IPS-18c (cell line): ENCODE results near the gene ASTN1.

Source experiments
- H3K4me3 ChIP-seq: 2 replicates; pipeline ENCODE4 v1.7.0; 2013; ENCODE audit warnings: low read depth, mild to moderate bottlenecking, low read length, moderate library complexity; ENCODE audit not compliant: insufficient read depth
- H3K9me3 ChIP-seq: one replicate; pipeline ENCODE4 v1.6.1; 2013; ENCODE audit warnings: mild to moderate bottlenecking, low read length, moderate library complexity; ENCODE audit not compliant: control insufficient read depth, insufficient read depth

Gene ASTN1

GRCh38 chr1:176854758-176855745 is 309.5 kb downstream of the ASTN1 start:
- H3K9me3 ChIP-seq: no peaks in the 10 kb centered on the region
- no peak overlapping the region for H3K4me3 ChIP-seq

DNA sequence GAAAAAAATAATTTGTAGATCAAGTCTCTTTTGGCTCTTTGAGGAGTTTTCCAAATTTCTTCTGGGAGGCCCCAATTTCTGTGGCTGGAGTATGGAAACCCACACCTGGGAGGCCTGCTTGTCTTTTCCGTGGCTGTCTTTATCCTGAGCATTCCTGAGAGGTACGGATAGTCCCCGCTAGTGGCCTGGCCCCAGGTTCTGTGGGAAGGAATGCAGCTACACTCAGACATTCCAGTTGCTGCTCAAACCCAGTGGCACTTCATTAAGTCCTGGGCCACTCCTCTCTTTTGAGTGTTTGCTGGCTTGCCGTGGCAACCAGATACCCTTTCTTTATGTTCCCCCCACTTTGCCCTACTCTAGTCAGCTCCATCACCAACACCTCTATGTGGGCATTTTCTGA is 310.4 kb downstream of the ASTN1 start:
- no peaks in the 10 kb centered on the region for H3K9me3 ChIP-seq
- H3K4me3 ChIP-seq: no peak overlapping the region

DNA sequence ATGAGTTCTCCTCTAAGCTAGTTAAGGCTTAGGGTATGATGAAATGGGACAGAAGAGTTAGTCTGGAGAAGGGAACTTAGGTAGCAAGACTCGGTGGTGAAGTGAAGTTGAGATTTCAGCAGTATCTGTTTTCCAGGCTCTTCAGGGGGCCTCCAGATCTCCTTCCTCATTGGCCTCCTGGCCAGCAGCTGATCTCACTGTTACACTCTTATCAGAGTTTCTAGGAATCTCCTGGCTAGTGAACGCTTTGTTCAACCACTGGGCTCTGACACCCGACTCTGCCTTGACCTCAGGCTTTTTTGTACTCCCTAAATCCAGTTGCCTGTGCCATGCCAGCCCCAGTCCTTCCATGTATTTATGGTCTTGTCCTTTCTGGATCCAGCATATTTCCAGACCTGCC is 311.0 kb downstream of the ASTN1 start:
- no peaks in the 10 kb centered on the region for H3K9me3 ChIP-seq

GRCh38 chr1:176852124-176852523 is 312.4 kb downstream of the ASTN1 start:
- Histone ChIP-seq H3K4me3 (no peak overlapping the region), H3K9me3 (no peaks in the 10 kb centered on the region)

More for the DNA sequence above, 311.0 kb downstream of the ASTN1 start:
- no peak overlapping the region for H3K4me3 ChIP-seq

GRCh38 chr1:176850871-176851270 is 313.6 kb downstream of the ASTN1 start:
- Histone ChIP-seq H3K4me3 (no peak overlapping the region), H3K9me3 (no peaks in the 10 kb centered on the region)

DNA sequence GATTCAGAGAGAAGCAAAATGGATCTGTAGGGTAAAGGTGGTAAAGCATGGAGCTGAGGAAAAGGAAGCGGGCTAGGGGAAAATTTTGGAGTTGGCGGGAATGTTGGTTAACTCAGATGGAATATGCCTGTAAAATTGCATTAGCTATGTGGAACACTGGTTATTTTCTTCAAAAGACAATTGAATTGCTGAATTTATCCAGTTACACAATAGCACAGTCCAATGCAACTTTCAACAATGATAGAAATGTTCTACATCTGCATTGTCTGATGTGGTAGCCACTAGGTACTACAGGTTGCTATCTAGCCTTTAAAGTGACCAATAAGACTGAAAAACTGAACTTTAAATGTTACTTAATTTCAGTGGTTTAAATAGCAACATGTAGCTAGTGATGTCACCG is 315.2 kb downstream of the ASTN1 start:
- H3K4me3 ChIP-seq: no peak overlapping the region

DNA sequence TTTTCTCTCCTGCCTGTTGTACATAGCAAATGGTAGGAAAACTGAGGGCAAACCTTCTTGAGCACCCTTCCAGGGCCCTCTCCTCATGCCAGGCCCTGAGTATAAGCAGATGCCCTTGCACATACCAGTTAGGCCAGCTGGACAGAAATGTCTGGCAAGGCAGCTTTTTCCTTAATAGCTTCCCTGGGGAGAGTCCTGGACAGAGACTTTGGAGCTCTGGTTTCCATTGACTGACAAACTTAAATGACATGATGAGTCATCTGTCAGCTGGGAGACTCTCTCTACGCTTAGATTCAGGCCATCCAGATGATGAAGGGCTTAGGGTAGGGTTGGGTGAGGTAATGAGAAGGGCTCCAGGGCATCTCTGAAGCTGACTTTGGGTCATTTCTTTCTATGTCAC is 317.5 kb downstream of the ASTN1 start:
- Histone ChIP-seq H3K4me3 (no peak overlapping the region), H3K9me3 (no peaks in the 10 kb centered on the region)

More for the DNA sequence above, 315.2 kb downstream of the ASTN1 start:
- H3K9me3 ChIP-seq: no peaks in the 10 kb centered on the region

DNA sequence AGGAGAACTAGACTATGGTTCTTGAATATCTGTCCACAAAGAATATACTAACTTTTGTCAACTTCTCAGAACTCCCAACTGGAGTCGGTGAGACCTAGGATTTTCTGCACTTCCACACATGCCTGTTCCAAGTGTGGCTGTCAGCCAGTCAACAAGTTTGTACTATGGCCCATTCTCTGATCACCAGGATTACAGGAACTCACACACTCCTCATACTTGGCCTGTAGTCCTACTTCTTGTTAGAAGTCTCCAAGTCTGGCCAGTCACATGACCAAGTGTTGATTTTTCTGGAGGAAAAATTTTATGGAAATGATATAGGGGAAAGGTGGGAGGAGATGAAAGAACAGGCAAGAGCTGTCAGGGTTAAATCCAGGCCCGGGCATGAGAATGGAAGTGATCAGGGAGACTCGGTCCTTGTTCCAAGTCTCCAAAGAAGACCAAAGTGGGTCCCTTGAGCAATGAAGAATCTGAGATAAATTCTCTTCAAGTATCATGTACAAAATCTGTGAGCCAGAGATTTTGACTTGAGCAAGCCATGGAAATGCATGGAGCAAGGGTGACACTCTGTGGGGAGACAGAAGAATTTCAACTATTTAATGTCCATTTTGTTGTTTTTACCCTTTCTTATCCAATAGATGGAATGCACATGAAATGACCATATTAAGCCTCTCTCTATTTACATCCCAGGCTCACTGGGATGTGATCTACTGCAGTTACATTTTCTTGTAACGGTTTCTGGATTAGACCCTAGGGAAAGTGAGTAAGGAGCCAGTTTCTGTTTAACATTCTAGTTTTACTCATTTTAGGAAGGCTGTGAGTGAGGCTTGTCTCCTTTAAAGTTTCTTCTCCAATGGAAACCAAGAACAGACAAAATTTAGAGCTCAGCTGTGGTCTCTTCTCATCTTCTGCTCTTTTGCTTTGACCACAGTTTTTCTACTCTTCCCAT is 320.9 kb downstream of the ASTN1 start:
- Histone ChIP-seq H3K9me3 (no peaks in the 10 kb centered on the region), H3K4me3 (no peak overlapping the region)

DNA sequence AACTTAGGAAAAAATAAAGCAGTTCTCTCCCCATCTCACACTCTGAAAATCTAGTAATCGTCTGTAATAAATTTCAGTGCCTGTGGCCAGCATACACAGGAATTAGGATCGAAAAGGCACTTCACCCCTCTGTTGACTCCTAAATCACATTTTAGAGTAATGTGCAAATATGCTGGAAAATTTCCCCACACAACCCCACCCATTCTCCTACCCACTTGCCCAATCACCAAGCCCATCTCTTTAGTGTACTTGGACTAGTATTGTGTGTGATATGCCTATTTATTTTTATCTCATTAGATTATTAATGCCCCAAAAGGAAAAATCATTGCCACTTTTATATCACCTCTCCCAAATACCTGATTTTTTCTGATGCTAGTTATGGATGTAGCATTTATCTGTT is 323.3 kb downstream of the ASTN1 start:
- H3K4me3 ChIP-seq: no peak overlapping the region
- H3K9me3 ChIP-seq: no peaks in the 10 kb centered on the region

- Histone ChIP-seq H3K9me3 (no peaks in the 10 kb centered on the region), H3K4me3 (no peak overlapping the region)
Observed at GRCh38 chr1:176839216-176839615, 325.3 kb downstream of the ASTN1 start.

DNA sequence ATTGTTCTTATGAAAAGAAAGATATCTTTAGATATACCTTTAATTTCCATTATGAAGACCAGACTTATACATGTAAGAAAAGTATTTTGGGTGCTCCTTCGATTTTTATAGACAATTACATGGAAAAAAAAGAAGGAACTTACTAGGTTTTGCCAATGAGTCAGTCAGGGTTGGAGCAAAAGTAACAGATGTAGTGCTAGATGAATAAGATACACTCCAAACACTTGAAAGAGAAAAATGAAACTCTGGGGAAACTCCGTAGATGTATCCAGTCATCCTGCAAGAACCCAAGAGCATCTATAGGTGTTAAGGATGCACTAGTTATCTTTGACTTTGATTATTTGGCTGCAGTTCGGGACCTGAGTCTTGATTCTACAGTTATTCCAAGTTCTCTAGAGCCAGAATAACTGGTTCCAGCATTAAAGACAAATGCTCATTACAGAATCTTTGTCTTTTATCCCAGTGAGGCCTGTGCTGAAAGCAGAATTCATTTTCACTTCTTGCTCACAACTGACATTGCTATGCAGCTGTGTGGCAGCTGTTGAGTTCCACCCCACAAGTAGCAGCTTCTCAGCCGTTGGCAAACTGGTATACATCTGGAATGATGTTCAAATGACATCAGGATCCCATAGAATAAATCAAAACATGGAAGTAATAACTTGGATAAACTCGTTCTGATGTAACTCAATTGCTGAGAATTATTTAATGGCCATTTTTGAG is 326.1 kb downstream of the ASTN1 start:
- Histone ChIP-seq H3K4me3 (no peak overlapping the region), H3K9me3 (no peaks in the 10 kb centered on the region)

GRCh38 chr1:176837708-176838107 is 326.8 kb downstream of the ASTN1 start:
- H3K9me3 ChIP-seq: no peaks in the 10 kb centered on the region
- no peak overlapping the region for H3K4me3 ChIP-seq

- Histone ChIP-seq H3K9me3 (no peaks in the 10 kb centered on the region), H3K4me3 (no peak overlapping the region)
Observed at GRCh38 chr1:176831150-176831549, 333.4 kb downstream of the ASTN1 start.

GRCh38 chr1:176829261-176829660 is 335.3 kb downstream of the ASTN1 start:
- H3K4me3 ChIP-seq: no peak overlapping the region
- no peaks in the 10 kb centered on the region for H3K9me3 ChIP-seq

GRCh38 chr1:176826265-176826664 is 338.2 kb downstream of the ASTN1 start:
- H3K4me3 ChIP-seq: no peak overlapping the region
- peaks cover 2% of the 10 kb centered on the region for H3K9me3 ChIP-seq

DNA sequence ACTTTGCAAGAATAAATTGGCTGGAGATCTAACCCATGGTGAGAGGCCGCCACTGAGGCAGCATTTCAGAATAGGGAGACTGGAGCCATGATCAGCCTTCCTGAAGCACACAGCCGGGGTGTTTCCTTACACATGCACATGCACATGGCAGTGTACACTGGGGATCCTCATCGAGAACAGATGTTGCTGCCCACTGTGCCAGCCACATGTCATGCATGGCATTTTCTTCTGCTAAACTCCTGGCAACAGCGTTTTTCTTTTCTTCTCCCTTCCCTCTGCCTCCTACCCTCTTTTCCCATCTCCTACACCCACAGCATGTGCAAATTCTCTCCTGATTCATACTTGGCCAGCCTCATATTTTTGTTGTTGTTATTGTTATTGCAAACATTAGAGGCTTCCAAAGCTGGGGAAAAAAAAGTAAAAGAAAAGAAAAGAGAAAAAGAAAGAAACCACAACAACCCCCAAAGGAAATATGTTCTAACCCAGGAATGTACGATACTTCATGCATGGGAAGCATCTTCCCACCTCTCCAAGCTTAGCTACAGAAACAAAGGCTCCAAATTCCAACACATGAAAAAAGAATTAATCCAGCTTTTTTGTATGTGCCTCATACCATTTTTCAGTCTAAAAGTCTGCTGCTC is 344.0 kb downstream of the ASTN1 start:
- Histone ChIP-seq H3K4me3 (no peak overlapping the region), H3K9me3 (peaks cover 2% of the 10 kb centered on the region)

- H3K4me3 ChIP-seq: no peak overlapping the region
- no peaks in the 10 kb centered on the region for H3K9me3 ChIP-seq
Observed at GRCh38 chr1:176816232-176816631, 348.3 kb downstream of the ASTN1 start.
